ENCODE results near the gene PGAP6. TPM values are rescaled to one million over a fixed set of nuclear protein-coding genes. Genes with fewer than 3 reads are reported as not detected.

Gene PGAP6
- total and polyA plus RNA-seq, 3 donors from 2014 or later: 121 to 265 (median 261) TPM

- Histone ChIP-seq H3K27me3 (no peaks in the 10 kb centered on the region), H3K27ac (peak overlapping the region; percentile 27 to 59), H3K4me3 (peak overlapping the region; percentile 35 to 43), H3K4me1 (no peaks in the 10 kb centered on the region), H3K9me3 (no peaks in the 10 kb centered on the region), H3K36me3 (ENCODE audit: low read depth, missing control alignments) (no peaks in the 10 kb centered on the region)
- no peak for DNase-seq
- 59% methylated on average over 16 to 24 of the region's 25 CpGs for WGBS, 2 donors
- no peak for TF ChIP-seq POLR2A (IDR thresholded peaks at IDR 0.05)
- no peak for TF ChIP-seq CTCF (IDR thresholded peaks at IDR 0.05)
- intact Hi-C loops (cut with DNase I; ENCODE audit: low total_unique reads): no loop called here
These were observed 28.1 kb downstream of the PGAP6 start for GRCh38 chr16:353404-354290.

GRCh38 chr16:352547-353403, 29.0 kb downstream of the PGAP6 start, which contains the start of gene AXIN1:
AXIN1 (minus strand) TSS chr16:352723; CDS start chr16:347025, 5,698 bp downstream.
- Histone ChIP-seq H3K27ac (peak within 1 kb of the TSS; percentile 27 to 59), H3K4me3 (peak within 1 kb of the TSS; percentile 60 to 66), H3K36me3 (ENCODE audit: low read depth, missing control alignments) (no peaks in the 10 kb centered on the region)

GRCh38 chr16:351804-352520, 29.8 kb downstream of the PGAP6 start:
- intact Hi-C loops (cut with DNase I; ENCODE audit: low total_unique reads): no loop called here
- DNase-seq: no peak
- Histone ChIP-seq H3K9me3 (no peaks in the 10 kb centered on the region), H3K4me1 (no peaks in the 10 kb centered on the region), H3K36me3 (ENCODE audit: low read depth, missing control alignments) (no peaks in the 10 kb centered on the region), H3K4me3 (peak overlapping the region; percentile 60 to 66), H3K27ac (peak overlapping the region in 1 of 2 donors; percentile 24), H3K27me3 (no peaks in the 10 kb centered on the region)
- WGBS, 2 donors: 1 to 3% methylated on average over 4 to 44 of the region's 95 CpGs
- no peak for TF ChIP-seq CTCF (IDR thresholded peaks at IDR 0.05)
- TF ChIP-seq POLR2A (IDR thresholded peaks at IDR 0.05): no peak

More at GRCh38 chr16:352547-353403, 29.0 kb downstream of the PGAP6 start, which contains the start of gene AXIN1:
- no peaks in the 10 kb centered on the region for H3K9me3 ChIP-seq
- intact Hi-C loops (cut with DNase I; ENCODE audit: low total_unique reads): no loop called here
- 1% methylated on average over 24 to 111 of the region's 113 CpGs for WGBS, 2 donors
- no peaks in the 10 kb centered on the region for H3K27me3 ChIP-seq
- H3K4me1 ChIP-seq: no peaks in the 10 kb centered on the region
- TF ChIP-seq CTCF (IDR thresholded peaks at IDR 0.05): peak; percentile 26 to 62 (median 55)
- no peak for TF ChIP-seq POLR2A (IDR thresholded peaks at IDR 0.05)
- peak; percentile 100 for DNase-seq

- no peaks in the 10 kb centered on the region for H3K4me1 ChIP-seq
- TF ChIP-seq CTCF (IDR thresholded peaks at IDR 0.05) (no peak), POLR2A (IDR thresholded peaks at IDR 0.05) (no peak)
- no peak overlapping the region for H3K4me3 ChIP-seq
- 87 to 88% methylated on average over 8 of the region's 8 CpGs for WGBS, 2 donors
- intact Hi-C loops (cut with DNase I; ENCODE audit: low total_unique reads): no loop called here
- no peak for DNase-seq
- H3K27me3 ChIP-seq: no peaks in the 10 kb centered on the region
- H3K27ac ChIP-seq: no peak overlapping the region
- H3K36me3 ChIP-seq (ENCODE audit: low read depth, missing control alignments): no peaks in the 10 kb centered on the region
- H3K9me3 ChIP-seq: no peaks in the 10 kb centered on the region
These were observed 31.6 kb downstream of the PGAP6 start for GRCh38 chr16:350203-350602.
